ENCODE measurements around the gene AIF1.
"Not testable (repeated sequence)": the region's sequence is repeated elsewhere in the genome, so short reads cannot be mapped to it uniquely, and the experiment has no call there.

The AIF1 gene

GRCh38 chr6:31586008-31586407 is 29.0 kb upstream of the AIF1 start, which contains the start of gene LST1:
LST1 (plus strand) TSS chr6:31586277; CDS start chr6:31587300, 1,023 bp downstream.
- Histone ChIP-seq H3K9me3 (ENCODE audit: control insufficient read depth, insufficient read depth, low read length) (no peaks in the 10 kb centered on the region), H3K4me1 (ENCODE audit: control insufficient read depth, insufficient read depth, low read length) (peaks cover 5% of the 10 kb centered on the region), H3K4me3 (ENCODE audit: low read depth, low read length) (no peak within 1 kb of the TSS), H3K36me3 (ENCODE audit: control insufficient read depth, insufficient read depth, low read length) (no peaks in the 10 kb centered on the region), H3K9ac (ENCODE audit: low read depth, low read length) (no peak within 1 kb of the TSS), H3K27me3 (ENCODE audit: control insufficient read depth, insufficient read depth, low read length) (peaks cover 5% of the 10 kb centered on the region)

- no peak overlapping the region for H3K9ac ChIP-seq (ENCODE audit: low read depth, low read length)
- H3K27me3 ChIP-seq (ENCODE audit: control insufficient read depth, insufficient read depth, low read length): peaks cover 3% of the 10 kb centered on the region
- peaks cover 4% of the 10 kb centered on the region for H3K4me1 ChIP-seq (ENCODE audit: control insufficient read depth, insufficient read depth, low read length)
- no peaks in the 10 kb centered on the region for H3K9me3 ChIP-seq (ENCODE audit: control insufficient read depth, insufficient read depth, low read length)
- H3K36me3 ChIP-seq (ENCODE audit: control insufficient read depth, insufficient read depth, low read length): no peaks in the 10 kb centered on the region
- no peak overlapping the region for H3K4me3 ChIP-seq (ENCODE audit: low read depth, low read length)
These were observed 28.3 kb upstream of the AIF1 start for GRCh38 chr6:31586599-31587281.

GRCh38 chr6:31587791-31588777 is 26.9 kb upstream of the AIF1 start:
- Histone ChIP-seq H3K9me3 (ENCODE audit: control insufficient read depth, insufficient read depth, low read length) (no peaks in the 10 kb centered on the region), H3K9ac (ENCODE audit: low read depth, low read length) (no peak overlapping the region), H3K36me3 (ENCODE audit: control insufficient read depth, insufficient read depth, low read length) (no peaks in the 10 kb centered on the region), H3K4me1 (ENCODE audit: control insufficient read depth, insufficient read depth, low read length) (no peaks in the 10 kb centered on the region), H3K4me3 (ENCODE audit: low read depth, low read length) (no peak overlapping the region), H3K27me3 (ENCODE audit: control insufficient read depth, insufficient read depth, low read length) (no peaks in the 10 kb centered on the region)

- H3K36me3 ChIP-seq (ENCODE audit: control insufficient read depth, insufficient read depth, low read length): no peaks in the 10 kb centered on the region
- H3K9me3 ChIP-seq (ENCODE audit: control insufficient read depth, insufficient read depth, low read length): no peaks in the 10 kb centered on the region
- H3K9ac ChIP-seq (ENCODE audit: low read depth, low read length): no peak overlapping the region
- H3K4me3 ChIP-seq (ENCODE audit: low read depth, low read length): no peak overlapping the region
- H3K27me3 ChIP-seq (ENCODE audit: control insufficient read depth, insufficient read depth, low read length): no peaks in the 10 kb centered on the region
- H3K4me1 ChIP-seq (ENCODE audit: control insufficient read depth, insufficient read depth, low read length): no peaks in the 10 kb centered on the region
These were observed 26.0 kb upstream of the AIF1 start for GRCh38 chr6:31588871-31589650.

- H3K36me3 ChIP-seq (ENCODE audit: control insufficient read depth, insufficient read depth, low read length); H3K4me1 ChIP-seq (ENCODE audit: control insufficient read depth, insufficient read depth, low read length); H3K4me3 ChIP-seq (ENCODE audit: low read depth, low read length); H3K9me3 ChIP-seq (ENCODE audit: control insufficient read depth, insufficient read depth, low read length); H3K9ac ChIP-seq (ENCODE audit: low read depth, low read length); H3K27me3 ChIP-seq (ENCODE audit: control insufficient read depth, insufficient read depth, low read length): not testable (repeated sequence)
These were observed 24.3 kb upstream of the AIF1 start for GRCh38 chr6:31590691-31591090.

GRCh38 chr6:31592396-31592771 is 22.6 kb upstream of the AIF1 start:
- Histone ChIP-seq H3K27me3 (ENCODE audit: control insufficient read depth, insufficient read depth, low read length) (no peaks in the 10 kb centered on the region), H3K4me1 (ENCODE audit: control insufficient read depth, insufficient read depth, low read length) (no peaks in the 10 kb centered on the region), H3K9me3 (ENCODE audit: control insufficient read depth, insufficient read depth, low read length) (no peaks in the 10 kb centered on the region), H3K9ac (ENCODE audit: low read depth, low read length) (no peak overlapping the region), H3K36me3 (ENCODE audit: control insufficient read depth, insufficient read depth, low read length) (no peaks in the 10 kb centered on the region), H3K4me3 (ENCODE audit: low read depth, low read length) (no peak overlapping the region)

GRCh38 chr6:31597006-31597405 is 18.0 kb upstream of the AIF1 start:
- H3K9me3 ChIP-seq (ENCODE audit: control insufficient read depth, insufficient read depth, low read length): no peaks in the 10 kb centered on the region
- H3K36me3 ChIP-seq (ENCODE audit: control insufficient read depth, insufficient read depth, low read length): no peaks in the 10 kb centered on the region
- H3K4me3 ChIP-seq (ENCODE audit: low read depth, low read length): no peak overlapping the region
- no peak overlapping the region for H3K9ac ChIP-seq (ENCODE audit: low read depth, low read length)
- no peaks in the 10 kb centered on the region for H3K27me3 ChIP-seq (ENCODE audit: control insufficient read depth, insufficient read depth, low read length)
- no peaks in the 10 kb centered on the region for H3K4me1 ChIP-seq (ENCODE audit: control insufficient read depth, insufficient read depth, low read length)

- Histone ChIP-seq H3K9me3 (ENCODE audit: control insufficient read depth, insufficient read depth, low read length) (no peaks in the 10 kb centered on the region), H3K4me3 (ENCODE audit: low read depth, low read length) (no peak overlapping the region), H3K9ac (ENCODE audit: low read depth, low read length) (no peak overlapping the region)
These were observed 7.7 kb upstream of the AIF1 start for GRCh38 chr6:31607317-31607716.

GRCh38 chr6:31609519-31610406 is 5.3 kb upstream of the AIF1 start:
- Histone ChIP-seq H3K36me3 (ENCODE audit: control insufficient read depth, insufficient read depth, low read length) (no peaks in the 10 kb centered on the region), H3K4me1 (ENCODE audit: control insufficient read depth, insufficient read depth, low read length) (peaks cover 2% of the 10 kb centered on the region), H3K9ac (ENCODE audit: low read depth, low read length) (no peak overlapping the region), H3K27me3 (ENCODE audit: control insufficient read depth, insufficient read depth, low read length) (no peaks in the 10 kb centered on the region), H3K4me3 (ENCODE audit: low read depth, low read length) (no peak overlapping the region), H3K9me3 (ENCODE audit: control insufficient read depth, insufficient read depth, low read length) (no peaks in the 10 kb centered on the region)

More at GRCh38 chr6:31607317-31607716, 7.7 kb upstream of the AIF1 start:
- Histone ChIP-seq H3K4me1 (ENCODE audit: control insufficient read depth, insufficient read depth, low read length) (no peaks in the 10 kb centered on the region), H3K27me3 (ENCODE audit: control insufficient read depth, insufficient read depth, low read length) (no peaks in the 10 kb centered on the region), H3K36me3 (ENCODE audit: control insufficient read depth, insufficient read depth, low read length) (no peaks in the 10 kb centered on the region)

- H3K27me3 ChIP-seq (ENCODE audit: control insufficient read depth, insufficient read depth, low read length): no peaks in the 10 kb centered on the region
- no peak overlapping the region for H3K9ac ChIP-seq (ENCODE audit: low read depth, low read length)
- H3K9me3 ChIP-seq (ENCODE audit: control insufficient read depth, insufficient read depth, low read length): no peaks in the 10 kb centered on the region
- no peaks in the 10 kb centered on the region for H3K36me3 ChIP-seq (ENCODE audit: control insufficient read depth, insufficient read depth, low read length)
- H3K4me1 ChIP-seq (ENCODE audit: control insufficient read depth, insufficient read depth, low read length): peaks cover 9% of the 10 kb centered on the region
- H3K4me3 ChIP-seq (ENCODE audit: low read depth, low read length): no peak overlapping the region
These were observed 4.1 kb upstream of the AIF1 start for GRCh38 chr6:31610968-31611367.
